Kidney tubule cell (primary cell): Measurements from ENCODE around the gene FAAH.

Experiments
- DNase-seq: peaks from one replicate; pipeline ENCODE4 v3.0.0-alpha.2; 2018; ENCODE audit warnings: low spot score

The FAAH gene

GRCh38 chr1:46449223-46450159, 55.4 kb downstream of the FAAH start:
- no peak for DNase-seq

GRCh38 chr1:46450160-46450517, 56.0 kb downstream of the FAAH start:
- no peak for DNase-seq

- DNase-seq: no peak
These were observed 58.1 kb downstream of the FAAH start for GRCh38 chr1:46451948-46452930.

- DNase-seq: no peak
These were observed 58.8 kb downstream of the FAAH start for GRCh38 chr1:46452931-46453325.

- DNase-seq: no peak
These were observed 59.3 kb downstream of the FAAH start for GRCh38 chr1:46453449-46453848.

- DNase-seq: no peak
These were observed 61.8 kb downstream of the FAAH start for GRCh38 chr1:46455951-46456350.

GRCh38 chr1:46456411-46456963, 62.4 kb downstream of the FAAH start:
- no peak for DNase-seq

- DNase-seq: no peak
These were observed 63.1 kb downstream of the FAAH start for GRCh38 chr1:46457178-46457577.

- DNase-seq: no peak
These were observed 64.1 kb downstream of the FAAH start for GRCh38 chr1:46458190-46458589.

- DNase-seq: no peak
These were observed 64.7 kb downstream of the FAAH start for GRCh38 chr1:46458846-46459245.

- DNase-seq: no peak
These were observed 65.2 kb downstream of the FAAH start for GRCh38 chr1:46459315-46459714.

- DNase-seq: no peak
These were observed 67.1 kb downstream of the FAAH start for GRCh38 chr1:46461017-46461808.

GRCh38 chr1:46461809-46462448, 67.8 kb downstream of the FAAH start:
- DNase-seq: peak; percentile 46
